ENCODE results near the gene VAC14. TPM values are rescaled to one million over a fixed set of nuclear protein-coding genes. Genes with fewer than 3 reads are reported as not detected.

VAC14 gene
- total RNA-seq, 1 experiment from 2014 or later: 49.9 TPM

- H3K27me3 Mint-ChIP-seq (ENCODE audit: low read depth): peaks cover 65% of the 10 kb centered on the region
- no peak overlapping the region for H3K27ac ChIP-seq (ENCODE audit: insufficient read length, low read depth, low read length)
- no peak for TF ChIP-seq CTCF (conservative IDR thresholded peaks at IDR 0.05)
- H2AK5ac ChIP-seq (ENCODE audit: insufficient read length, low read length): no peak overlapping the region
- H3K9me3 Mint-ChIP-seq: no peaks in the 10 kb centered on the region; a peak in 1 of 5 replicates
- WGBS (ENCODE audit: extremely low coverage, insufficient read length, low lambda C conversion rate): no CpG with 5 or more reads among the region's 2 CpGs
- H3K79me2 ChIP-seq (ENCODE audit: insufficient read depth, low read length): peaks cover 4% of the 10 kb centered on the region; the same call in 1 of the 2 replicates
- no peak overlapping the region for H3K9ac ChIP-seq (ENCODE audit: extremely low read depth, insufficient read length, low read length)
- DNase-seq: no peak
- no peaks in the 10 kb centered on the region for H4K20me1 ChIP-seq (ENCODE audit: control insufficient read depth, insufficient read depth, insufficient read length)
- H2AFZ ChIP-seq (ENCODE audit: low read length): no peak overlapping the region
- H3K4me1 ChIP-seq (ENCODE audit: insufficient read depth, low read length): no peaks in the 10 kb centered on the region
- H3K56ac ChIP-seq (ENCODE audit: insufficient read length, low read depth, low read length): no peak overlapping the region
- H3K18ac ChIP-seq (ENCODE audit: insufficient read length, low read depth, low read length): no peak overlapping the region
- H3K4ac ChIP-seq (ENCODE audit: low read depth, low read length): no peak overlapping the region
- peaks cover under 1% of the 10 kb centered on the region for H3K79me1 ChIP-seq (ENCODE audit: insufficient read depth, low read depth, low read length, poor library complexity, severe bottlenecking)
- H3T11ph ChIP-seq (ENCODE audit: low read length): no peak overlapping the region
- H3K23me2 ChIP-seq (ENCODE audit: insufficient read length, low read depth, low read length, poor library complexity, severe bottlenecking): peaks cover 3% of the 10 kb centered on the region
- no peaks in the 10 kb centered on the region for H3K36me3 Mint-ChIP-seq (ENCODE audit: insufficient read depth in 1 of 3, low read depth in 3 of 3)
- no peaks in the 10 kb centered on the region; the same call in 1 of the 2 replicates for H3K27me3 ChIP-seq (ENCODE audit: insufficient read depth, low read length)
- H4K8ac ChIP-seq (replicated peaks; ENCODE audit: insufficient read length, low read depth, low read length): no peak overlapping the region
- no peak overlapping the region for H4K5ac ChIP-seq (ENCODE audit: insufficient read length, low read depth, low read length)
- no peak overlapping the region for H3K23ac ChIP-seq (ENCODE audit: insufficient read length, low read depth, low read length)
- H4K91ac ChIP-seq (ENCODE audit: insufficient read length, low read depth, low read length): no peak overlapping the region
- H3K27ac Mint-ChIP-seq: no peak overlapping the region
- no peak overlapping the region for H2BK20ac ChIP-seq (ENCODE audit: low read depth, low read length, poor library complexity, severe bottlenecking)
- no peak overlapping the region for H2BK15ac ChIP-seq (ENCODE audit: low read depth, low read length)
- H2BK5ac ChIP-seq (ENCODE audit: insufficient read length, low read length): no peak overlapping the region
- no peak overlapping the region for H2BK120ac ChIP-seq (ENCODE audit: low read depth, low read length, poor library complexity, severe bottlenecking)
- no peaks in the 10 kb centered on the region for H3K9me3 ChIP-seq (ENCODE audit: control insufficient read depth, low read depth, low read length)
- H3K4me1 Mint-ChIP-seq: peaks cover 13 to 18% of the 10 kb centered on the region in 2 experiments
- H3K4me2 ChIP-seq (ENCODE audit: insufficient read depth, insufficient read length, low read length): no peak overlapping the region
- no peak overlapping the region for H3K4me3 Mint-ChIP-seq
- no peak overlapping the region for H2BK12ac ChIP-seq (ENCODE audit: insufficient read length, low read depth, low read length)
- no peak overlapping the region for H3K14ac ChIP-seq (ENCODE audit: insufficient read depth, low read length)
Measured at GRCh38 chr16:70804734-70805169, 3.8 kb upstream of the VAC14 start.
